NOMO-1 treated with DMSO at 0.1 percent for 48 hours (cell line): ENCODE data around the gene ATP9B.
A peak's percentile ranks its signal among the peaks of the same experiment; 100 is the strongest.
"Not testable (repeated sequence)": the region's sequence is repeated elsewhere in the genome, so short reads cannot be mapped to it uniquely, and the experiment has no call there.

Experiments used
- DNase-seq: peaks from one replicate; lab custom pipeline; 2025; ENCODE audit not compliant: unreplicated experiment; lab: John Stamatoyannopoulos, UW

The ATP9B gene

DNA sequence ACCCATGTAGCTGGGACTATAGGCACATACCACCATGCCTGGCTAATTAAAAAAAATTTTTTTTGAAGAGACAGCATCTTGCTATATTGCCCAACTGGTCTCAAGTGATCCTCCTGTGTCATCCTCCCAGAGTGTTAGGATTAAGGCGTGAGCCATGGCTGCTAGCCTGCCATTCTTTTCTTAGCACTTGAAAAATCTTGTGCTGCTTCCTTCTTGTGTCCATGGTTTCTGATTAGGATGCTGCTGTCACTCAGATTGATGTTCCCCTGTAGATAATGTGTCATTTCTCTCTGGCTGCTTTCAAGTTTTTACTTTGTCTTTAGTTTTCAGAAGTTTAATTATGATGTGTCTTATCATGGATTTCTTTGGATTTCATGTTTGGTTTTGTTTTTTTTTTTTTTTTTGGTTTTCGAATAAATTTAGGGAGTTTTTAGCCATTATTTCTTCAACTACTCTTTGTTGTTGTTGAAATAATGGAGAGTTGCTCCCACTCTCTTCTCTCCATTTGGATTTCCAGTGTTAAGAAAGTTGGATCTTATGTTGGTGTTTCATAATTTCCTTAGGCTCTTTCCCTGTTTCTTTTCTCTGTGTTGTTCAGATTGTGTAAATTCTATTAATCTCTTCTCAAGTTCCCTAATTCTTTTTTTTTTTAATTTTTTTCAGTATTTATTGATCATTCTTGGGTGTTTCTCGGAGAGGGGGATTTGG lies 2.5 kb downstream of the ATP9B start:
- DNase-seq, result peak; percentile 33

GRCh38 chr18:79072655-79073054 lies 3.5 kb downstream of the ATP9B start:
- not testable (repeated sequence) for DNase-seq

- DNase-seq, result no peak
Measured at GRCh38 chr18:79077181-79077580, 8.0 kb downstream of the ATP9B start.

DNA sequence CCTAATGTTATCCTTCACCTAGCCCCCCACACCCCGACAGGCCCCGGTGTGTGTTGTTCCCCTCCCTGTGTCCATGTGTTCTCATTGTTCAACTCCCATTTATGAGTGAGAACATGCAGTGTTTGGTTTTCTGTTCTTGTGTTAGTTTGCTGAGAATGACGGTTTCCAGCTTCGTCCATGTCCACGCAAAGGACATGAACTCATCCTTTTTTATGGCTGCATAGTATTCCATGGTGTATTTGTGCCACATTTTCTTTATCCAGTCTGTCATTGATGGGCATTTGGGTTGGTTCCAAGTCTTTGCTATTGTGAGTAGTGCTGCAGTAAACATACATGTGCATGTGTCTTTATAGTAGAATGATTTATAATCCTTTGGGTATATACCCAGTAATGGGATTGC lies 9.6 kb downstream of the ATP9B start:
- not testable (repeated sequence) for DNase-seq

- no peak for DNase-seq
Measured at GRCh38 chr18:79092874-79093273, 23.7 kb downstream of the ATP9B start.

GRCh38 chr18:79093986-79094385 lies 24.8 kb downstream of the ATP9B start:
- no peak for DNase-seq

DNA sequence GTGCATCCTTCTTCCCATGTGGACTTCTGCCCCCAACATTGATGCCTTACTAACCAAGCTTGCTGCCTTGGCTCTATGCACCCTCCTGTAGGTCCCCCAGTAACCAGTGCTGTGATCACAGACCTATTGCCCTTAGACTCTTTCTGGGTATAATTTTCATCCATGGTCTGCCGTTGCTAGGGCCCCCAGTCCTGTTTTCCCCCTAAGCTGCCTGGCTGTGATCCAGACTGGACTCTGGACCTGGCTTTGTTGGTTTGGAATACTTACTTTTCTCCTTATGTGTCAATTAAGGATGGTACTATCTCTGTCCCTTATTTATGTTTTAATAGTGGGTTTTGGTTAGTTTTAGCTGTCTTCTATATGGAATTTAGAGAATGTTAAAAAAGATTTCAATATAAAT lies 26.0 kb downstream of the ATP9B start:
- DNase-seq, result no peak

DNA sequence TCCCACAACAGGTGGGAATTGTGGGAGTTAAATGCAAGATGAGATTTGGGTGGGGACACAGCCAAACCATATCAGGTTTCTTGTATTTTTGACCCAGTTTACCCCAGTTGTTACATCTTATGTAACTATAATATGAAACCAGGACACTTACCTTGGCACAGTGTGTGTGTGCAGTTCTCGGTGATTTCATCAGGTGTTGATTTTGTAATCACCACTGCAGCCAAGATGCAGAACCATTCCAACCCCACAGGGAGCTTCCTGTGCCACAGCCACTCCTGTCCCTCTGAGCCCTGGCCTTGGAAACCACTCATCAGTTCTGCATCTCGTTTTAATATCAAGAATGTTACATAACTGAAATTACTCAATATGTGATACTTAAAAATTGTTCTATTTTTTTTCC lies 31.8 kb downstream of the ATP9B start:
- no peak for DNase-seq

DNA sequence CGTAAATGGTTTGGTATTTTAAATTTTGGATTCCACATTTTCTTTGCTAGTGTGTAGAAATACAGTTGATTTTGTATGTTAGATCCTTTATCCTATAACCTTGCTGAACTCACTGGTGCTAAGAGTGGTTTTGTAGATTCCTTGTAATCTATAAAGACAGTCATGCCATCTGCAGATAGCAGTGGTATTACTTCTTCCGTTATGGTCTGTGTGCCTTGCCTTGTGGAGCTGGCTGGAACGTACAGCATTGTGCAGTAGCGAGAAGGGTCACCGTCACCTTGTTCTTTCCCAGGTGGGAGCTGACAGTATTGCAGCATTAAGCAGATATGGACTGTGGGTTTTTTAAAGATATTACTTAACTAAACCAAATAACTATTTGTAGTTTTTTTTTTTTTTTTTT lies 33.7 kb downstream of the ATP9B start:
- DNase-seq, result no peak

DNA sequence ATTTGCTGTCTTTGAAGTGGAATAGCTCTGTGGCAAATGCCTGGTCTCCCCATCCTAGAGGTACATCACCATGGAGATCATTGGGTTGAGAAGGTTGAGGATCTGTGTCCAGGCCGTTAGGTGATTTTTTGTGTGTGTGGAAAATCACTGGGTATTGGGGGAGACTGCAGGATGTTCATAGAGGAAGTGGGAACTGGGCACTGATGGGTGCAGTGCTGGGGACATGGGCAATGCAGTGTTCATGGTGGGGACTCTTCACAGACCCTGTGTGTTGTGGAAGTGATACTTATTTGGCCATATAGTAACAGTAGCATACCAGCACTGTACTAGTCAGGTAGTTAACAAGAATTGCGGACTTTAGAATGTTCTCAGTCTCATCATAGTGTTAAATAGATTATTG lies 34.9 kb downstream of the ATP9B start:
- no peak for DNase-seq

DNA sequence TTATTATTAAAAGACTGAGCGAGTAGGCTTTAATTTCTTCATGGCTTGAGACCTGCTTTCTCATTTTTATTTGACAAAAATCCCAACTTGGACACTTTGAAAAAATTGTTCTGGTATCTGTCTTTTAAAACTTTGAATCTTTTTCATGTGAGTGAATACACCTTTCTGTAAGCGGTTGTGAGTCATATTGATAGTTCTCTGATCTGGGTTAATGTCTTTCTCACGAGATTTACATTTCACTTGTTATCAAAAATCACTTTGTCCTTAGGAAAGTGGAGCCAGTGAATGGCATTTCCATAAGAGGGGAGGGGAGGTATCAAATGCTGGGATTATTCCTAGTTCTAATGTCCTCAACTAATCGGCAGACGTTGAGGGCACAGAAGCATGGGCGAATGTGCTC lies 36.3 kb downstream of the ATP9B start:
- DNase-seq, result no peak

DNA sequence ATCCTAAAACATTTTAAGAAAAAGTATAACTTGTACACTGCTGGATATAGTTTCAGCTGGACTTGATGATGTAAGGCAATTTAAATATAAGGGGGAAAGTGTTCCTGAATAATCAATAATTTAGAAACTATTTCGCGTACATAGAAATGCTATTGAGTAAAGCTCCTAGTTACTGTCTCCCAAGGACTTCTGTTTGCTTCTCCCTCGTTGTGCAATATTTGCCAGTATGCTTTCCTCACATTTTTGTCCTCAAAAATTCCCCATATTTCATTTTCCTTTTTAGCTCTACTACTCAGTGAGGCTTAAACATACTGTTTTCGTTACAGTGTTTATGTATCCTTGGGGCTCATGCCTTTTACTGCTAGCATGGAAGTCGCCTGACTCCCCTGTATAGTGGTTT lies 36.9 kb downstream of the ATP9B start:
- no peak for DNase-seq

- no peak for DNase-seq
Measured at GRCh38 chr18:79107886-79108285, 38.7 kb downstream of the ATP9B start.

GRCh38 chr18:79108549-79109215 lies 39.5 kb downstream of the ATP9B start:
- DNase-seq, result no peak

- DNase-seq, result no peak
Measured at GRCh38 chr18:79111483-79111882, 42.3 kb downstream of the ATP9B start.

DNA sequence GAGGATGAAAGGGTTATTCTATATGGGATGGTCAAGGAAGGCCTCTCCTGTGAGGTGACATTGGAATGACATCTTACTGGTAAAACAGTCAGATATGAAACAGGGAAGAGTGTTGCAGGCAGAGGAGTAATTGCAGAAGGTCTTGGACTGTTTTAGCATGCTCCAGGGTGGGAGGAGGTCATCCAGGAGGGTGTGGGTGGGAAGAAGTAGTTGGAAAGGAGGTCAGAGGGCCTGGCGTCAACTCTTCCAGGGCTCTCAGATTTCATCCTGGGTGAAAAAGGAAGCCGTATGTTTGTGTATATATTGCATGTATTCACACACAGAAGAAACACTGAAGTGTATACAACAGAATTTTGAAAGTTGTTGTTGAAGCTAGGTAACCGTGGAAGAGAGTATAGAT lies 48.2 kb downstream of the ATP9B start:
- no peak for DNase-seq

DNA sequence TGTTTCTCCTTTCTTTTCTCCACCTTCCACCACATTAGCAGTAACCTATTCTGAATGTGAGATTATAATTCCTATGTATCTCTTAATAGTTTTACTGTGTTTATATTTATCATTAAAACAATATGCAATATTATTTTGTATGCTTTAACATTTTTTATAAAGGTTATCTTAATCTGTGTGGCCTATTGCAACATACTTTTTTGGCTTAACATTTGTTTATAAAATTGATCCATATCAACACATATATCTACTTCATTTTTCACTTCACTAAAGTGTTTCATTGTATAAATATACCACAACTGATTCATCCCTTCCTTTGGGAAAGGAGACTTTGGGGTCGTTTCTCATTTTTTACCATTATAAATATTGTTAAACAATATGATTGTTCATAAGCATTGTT lies 48.6 kb downstream of the ATP9B start:
- no peak for DNase-seq

- no peak for DNase-seq
Measured at GRCh38 chr18:79118797-79119196, 49.6 kb downstream of the ATP9B start.

GRCh38 chr18:79121746-79122474 lies 52.7 kb downstream of the ATP9B start:
- DNase-seq, result no peak

DNA sequence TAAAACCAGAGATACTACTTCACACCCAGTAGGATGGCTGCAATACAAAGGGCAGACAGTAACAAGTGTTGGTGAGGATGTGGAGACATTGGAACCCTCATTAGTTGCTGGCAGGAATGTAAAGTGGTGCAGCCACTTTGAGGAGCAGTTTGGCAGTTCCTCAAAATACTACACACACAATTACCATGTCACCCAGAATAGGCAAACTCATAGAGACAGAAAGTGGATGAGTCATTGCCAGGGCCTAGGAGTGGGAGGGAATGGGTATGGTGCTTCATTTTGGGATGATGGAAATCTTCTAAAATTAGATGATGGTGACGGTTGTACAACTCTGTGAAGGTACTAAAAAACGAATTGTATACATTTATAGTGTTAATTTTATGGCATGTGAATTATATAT lies 54.8 kb downstream of the ATP9B start:
- no peak for DNase-seq

- DNase-seq, result no peak
Measured at GRCh38 chr18:79129120-79129519, 59.9 kb downstream of the ATP9B start.

DNA sequence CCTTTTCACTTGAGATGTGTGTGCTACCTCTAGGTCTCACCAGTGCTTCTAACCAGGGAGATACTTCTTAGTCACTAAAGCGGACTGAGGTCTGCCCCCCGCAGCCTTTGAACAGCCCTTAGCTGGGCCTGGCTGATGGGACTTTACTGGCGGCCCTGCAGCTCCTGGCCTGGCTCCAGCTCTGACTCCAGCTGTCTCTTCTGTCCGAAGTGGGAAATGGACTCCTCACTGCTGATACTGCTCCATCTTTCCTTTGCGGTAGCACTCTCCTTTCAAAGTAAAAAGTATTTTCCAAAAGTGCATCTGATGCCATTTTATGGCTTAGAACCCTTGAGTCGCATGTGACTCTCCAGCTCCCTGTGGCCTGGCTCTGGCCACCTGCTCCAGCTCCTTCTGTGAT lies 64.5 kb downstream of the ATP9B start:
- DNase-seq, result no peak
